GM18499 (cell line): ENCODE results near the gene NPAS3.

Experiments
- ATAC-seq: cut with Tn5 transposase; IDR thresholded peaks from one replicate; pipeline ENCODE4 v1.9.1; 2021; ENCODE audit warnings: moderate number of reproducible peaks; ENCODE audit not compliant: insufficient read depth, unreplicated experiment

Gene NPAS3

DNA sequence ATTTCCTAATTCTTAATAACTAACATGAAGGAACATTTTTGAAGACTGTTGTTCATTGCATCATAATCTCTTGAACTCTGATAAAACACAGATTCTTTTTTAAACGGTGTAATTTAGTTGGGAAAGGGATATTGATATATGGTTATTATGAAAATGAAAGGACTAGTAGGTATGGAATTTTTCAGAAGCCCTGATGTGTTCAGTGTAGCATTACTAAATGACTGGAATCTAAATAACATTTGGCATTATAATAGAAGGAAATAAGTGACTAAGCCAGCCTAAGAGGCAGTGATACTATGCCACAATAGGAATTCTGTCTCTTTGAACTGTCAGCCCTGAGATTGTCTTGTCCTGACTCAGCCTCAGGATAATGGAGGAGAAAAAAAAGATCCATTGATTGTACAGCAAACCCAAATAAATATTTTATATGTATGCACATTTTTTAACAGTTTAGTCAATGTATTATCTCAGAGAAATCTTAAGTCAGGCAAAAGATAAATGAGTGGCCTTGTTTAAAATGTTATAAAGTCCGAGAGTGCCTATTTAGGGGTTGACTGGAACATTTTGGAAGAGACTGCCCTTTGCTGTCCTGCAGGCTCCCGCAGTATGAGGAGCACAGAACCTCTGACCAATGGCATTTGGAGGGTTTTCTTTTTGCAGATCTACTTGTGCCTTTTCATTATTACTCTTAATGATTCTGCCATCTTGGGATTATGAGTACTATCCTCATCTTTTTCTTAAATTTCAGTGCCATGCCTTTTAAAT lies 741.0 kb downstream of the NPAS3 start:
- no peak for ATAC-seq

DNA sequence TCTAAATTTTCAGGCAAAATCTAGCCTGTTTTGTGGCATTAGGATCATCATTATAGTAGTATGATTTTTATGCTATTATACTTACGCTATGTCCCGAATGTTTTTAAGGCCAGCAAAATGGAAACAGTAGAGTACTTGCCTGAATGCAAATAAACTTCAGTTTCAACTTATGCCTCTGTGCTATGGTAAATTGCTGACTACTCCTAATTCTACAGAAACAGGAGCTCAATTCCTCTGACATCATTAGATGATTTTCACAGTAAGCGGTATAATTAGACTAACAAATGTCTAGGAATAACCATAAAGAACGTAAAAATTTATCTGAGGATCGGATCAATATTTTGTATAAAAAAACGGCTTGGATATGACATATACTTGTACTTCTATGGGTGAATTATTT lies 742.2 kb downstream of the NPAS3 start:
- no peak for ATAC-seq

DNA sequence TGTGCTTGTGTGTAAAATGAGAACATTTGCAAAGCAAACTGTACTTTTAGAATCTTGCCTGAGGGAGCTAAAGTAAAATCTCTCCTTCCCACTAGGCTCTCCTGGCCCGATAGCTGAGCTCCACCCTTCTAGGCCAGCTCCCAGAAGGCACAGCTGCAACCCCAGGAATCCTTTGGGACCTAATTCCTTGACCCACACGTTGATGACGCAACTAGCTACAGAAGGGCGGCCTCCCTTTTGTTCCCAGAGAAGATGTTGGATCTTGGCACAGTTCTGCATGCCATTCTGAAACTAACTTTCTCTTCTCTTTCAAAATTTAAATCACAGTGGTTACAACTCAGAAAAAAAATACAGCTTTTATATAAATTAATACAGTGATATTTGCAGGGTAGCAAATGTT lies 744.1 kb downstream of the NPAS3 start:
- no peak for ATAC-seq

DNA sequence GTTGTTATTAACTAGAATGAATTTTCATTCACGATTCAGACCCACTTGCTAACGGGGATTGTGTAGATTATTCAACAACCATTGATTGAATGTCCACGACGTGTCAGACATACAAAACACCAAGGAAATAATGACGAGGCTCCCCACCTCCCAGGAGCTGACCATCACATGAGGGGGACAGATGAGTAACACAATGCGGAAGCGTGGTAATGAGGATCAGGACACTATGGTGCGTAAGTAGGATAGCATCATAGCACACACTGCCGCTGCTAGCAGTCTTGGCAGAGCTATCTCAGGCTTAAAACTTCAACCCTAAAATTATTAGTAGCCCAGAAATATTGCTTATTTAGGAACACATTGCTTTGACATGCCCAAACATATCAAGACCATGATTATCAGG lies 746.3 kb downstream of the NPAS3 start:
- no peak for ATAC-seq

DNA sequence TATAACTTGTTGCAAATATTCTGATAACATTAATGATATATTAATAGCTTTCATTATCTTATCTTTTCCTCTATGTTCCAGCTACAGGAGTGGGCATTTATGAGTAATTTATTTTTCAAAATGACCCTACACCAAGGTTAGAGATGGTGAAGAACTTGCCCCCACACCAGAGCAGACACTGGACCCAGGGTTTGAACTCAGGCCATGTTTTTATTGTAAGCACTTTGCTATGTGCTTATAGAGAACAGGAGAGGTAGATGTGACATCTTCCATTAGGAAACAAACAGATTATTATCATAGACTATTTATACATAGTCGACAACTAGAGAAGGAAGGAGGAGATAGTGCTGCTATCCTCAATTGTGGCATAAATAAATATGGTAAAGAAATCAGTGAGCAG lies 747.0 kb downstream of the NPAS3 start:
- no peak for ATAC-seq

DNA sequence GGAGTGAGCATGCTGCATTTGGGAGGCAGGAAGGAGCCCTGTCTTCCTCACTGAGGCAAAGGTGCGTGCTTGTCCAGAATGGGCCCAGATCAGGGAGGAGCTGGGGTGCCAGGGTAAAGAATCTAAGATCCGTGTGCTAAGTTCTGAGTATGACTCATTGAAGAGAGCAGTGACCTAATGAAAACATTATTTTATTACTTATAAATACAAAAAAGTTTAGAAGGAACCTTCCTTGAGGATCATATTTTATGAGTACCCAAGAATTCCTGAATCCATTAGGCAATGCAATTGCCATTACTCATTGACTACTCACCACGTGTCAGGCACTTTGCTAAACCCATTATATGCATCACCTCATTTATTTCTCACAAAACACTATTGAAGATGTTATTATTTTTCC lies 747.5 kb downstream of the NPAS3 start:
- ATAC-seq = no peak

DNA sequence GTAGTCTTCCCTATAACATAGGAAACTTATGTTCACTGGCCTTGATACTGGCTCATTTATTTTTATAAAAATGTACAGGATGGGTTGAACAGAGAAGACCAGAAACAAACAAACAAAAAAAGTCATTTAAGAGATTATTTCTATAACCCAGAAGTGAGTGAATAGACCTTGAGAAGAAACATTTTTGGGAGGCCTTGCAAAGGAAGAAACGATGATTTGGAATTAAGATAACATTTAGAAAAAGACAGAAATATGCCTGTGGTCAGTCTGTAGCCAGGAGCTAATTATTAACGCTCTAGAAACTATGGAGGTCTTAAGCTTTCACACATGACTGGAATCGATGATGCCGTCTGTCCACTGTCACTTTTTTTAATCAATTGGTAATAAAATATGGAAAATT lies 748.2 kb downstream of the NPAS3 start:
- ATAC-seq = no peak

DNA sequence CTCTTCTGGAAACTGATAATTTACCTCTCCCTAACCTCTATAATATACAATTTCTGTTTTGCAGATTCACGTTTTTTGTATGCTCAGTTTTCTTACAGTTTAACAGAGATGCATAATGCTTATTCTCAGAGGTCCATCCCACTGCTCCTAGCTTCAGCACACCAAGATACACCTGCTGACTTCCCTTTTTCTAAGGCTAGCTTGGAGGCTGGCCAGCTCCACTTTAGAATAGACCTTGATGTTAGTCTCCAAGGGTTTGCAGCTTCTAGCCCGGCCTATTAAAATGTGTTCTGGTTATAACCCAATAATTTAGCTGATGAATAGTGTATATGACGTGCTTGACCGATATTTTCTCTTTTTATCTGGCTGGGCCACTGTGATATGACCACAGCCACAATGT lies 751.0 kb downstream of the NPAS3 start:
- ATAC-seq = no peak

DNA sequence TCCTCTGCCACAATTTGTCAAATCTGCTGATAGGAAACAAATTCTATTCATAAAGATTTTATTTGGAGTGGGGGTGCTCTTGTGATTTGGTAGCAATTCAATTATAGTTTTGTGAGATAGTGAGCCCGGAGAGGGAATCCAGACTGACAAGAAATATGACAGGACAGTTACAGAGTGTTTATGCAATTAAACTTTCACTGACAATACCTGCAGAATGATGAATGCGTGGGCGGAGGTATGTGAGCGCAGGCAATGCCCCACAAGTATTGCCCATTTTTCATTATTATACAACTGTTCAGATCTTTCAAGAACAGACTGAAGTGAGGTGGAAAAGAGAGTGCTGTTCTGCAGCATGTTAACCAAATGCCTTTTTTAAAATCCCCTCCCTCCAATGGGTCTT lies 753.2 kb downstream of the NPAS3 start:
- ATAC-seq = no peak

DNA sequence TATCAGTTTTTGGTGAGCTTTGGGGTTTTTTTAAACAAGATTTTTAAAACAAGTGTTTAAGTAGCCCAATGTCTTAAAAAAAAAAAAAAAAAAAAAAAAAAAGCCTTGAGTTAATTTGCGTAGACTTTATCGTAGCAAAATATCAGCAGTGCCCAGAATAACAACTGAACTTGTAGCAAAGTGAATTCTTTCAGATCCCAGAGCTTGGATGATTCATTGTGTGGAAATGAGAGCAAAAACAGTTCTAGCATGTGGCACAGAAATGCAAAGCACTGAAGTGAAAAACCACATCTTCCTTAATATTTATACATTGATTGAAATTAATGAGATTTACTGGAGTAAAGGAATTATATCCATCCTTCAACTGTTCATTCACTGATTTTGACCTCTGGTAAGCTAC lies 754.1 kb downstream of the NPAS3 start:
- ATAC-seq = no peak

DNA sequence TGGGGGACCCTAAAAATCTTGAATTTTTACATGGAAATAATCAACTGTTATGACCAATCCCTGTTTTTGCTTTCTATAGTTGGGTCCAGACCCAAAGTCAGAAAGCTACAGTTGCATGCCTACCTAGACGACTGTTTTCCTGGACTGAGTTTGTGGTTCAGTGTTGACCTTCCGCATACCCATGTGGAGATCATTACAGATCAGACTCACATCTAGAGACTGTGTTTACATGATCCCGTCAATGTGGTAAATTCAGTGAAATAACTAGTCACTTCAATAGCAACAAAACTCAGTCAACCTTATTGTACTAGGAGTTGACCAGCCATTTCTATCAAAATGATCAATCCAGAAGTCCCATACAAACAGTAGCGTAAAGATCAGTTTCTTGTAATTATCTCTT lies 754.6 kb downstream of the NPAS3 start:
- ATAC-seq = no peak

DNA sequence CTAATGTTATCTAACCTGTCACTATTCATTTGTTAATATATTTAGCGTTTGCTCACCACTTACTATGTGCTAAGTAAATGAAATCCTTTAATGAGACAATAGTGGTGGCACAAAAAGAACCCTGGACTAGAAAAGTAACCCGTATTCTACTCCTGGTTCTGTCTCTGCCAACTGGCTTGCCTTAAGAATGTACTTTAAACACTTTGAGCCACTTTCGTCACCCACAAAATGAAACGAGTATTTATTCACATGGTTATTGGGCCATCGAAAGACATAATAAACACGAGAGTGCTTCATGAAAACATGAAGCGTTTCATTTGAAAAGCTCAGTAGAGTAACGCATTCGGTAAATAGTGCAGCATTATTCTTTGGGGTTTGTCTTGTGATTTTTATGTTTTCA lies 757.5 kb downstream of the NPAS3 start:
- no peak for ATAC-seq

DNA sequence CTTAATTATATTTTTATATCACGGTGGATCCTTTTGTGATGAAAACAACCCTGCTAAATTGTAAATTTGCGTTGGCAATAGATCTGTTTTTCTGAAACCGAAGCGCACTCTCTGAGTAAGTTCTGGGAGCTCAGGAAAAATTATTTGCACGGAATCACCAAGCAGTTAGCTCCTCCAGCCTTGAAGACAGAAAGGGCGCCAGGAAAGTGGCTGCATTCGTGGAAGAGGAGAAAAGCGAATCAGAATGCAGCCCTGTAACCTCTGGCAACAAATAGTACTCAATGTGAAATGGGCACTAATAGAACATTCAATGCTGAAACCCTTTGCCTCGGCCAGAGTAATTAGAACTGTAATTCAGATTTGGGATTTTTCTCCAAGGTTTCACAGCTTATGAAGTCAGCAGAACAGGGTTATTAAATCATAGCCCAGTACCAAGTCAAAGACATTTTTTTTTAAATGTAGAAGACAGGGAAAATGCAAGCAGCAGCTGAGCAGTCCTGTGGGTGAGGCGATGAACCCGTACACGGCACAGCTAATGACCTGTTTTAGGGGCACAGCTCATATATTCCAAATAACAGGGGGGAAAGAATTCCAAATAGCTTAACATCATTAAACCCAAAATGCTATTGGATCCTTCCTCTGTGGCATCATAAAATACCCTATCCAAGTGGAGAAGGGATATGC lies 760.8 kb downstream of the NPAS3 start:
- ATAC-seq = no peak

DNA sequence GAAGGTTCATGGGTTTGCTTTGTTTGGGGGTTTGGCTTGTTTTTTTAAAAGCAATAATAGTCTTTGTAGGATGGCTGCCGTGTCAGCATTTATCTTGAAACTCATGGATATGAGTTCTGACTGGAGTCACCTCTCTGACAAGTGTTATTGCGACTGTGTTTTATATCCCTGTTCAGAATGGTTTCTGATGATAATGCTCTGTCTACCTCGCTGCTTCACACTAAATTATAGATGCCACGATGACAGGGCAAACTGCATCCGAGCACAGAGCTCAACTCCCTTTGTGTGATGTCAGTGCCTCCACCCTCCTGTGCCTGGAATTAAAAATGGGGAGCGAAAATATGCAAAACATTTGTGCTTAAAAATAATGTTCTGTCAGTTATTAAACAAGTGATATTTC lies 761.4 kb downstream of the NPAS3 start:
- no peak for ATAC-seq

DNA sequence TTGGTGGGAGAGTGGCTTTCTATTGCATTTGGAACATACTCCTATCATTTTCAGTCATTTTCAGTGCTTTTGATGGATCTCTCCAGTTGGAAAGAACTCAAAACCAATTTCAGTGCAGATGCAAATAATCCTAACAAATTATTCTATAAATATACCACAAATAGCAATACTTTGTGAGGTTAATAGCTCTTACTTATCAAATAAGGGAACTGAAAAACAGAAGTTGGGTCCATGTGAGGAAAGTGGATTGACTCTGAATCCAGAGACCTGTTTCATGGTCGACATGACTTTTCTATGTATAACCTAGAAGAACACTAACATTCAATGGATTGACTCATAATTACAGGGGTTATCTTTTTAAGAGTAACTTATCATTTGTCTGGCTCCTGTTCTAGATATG lies 763.6 kb downstream of the NPAS3 start:
- ATAC-seq = no peak

DNA sequence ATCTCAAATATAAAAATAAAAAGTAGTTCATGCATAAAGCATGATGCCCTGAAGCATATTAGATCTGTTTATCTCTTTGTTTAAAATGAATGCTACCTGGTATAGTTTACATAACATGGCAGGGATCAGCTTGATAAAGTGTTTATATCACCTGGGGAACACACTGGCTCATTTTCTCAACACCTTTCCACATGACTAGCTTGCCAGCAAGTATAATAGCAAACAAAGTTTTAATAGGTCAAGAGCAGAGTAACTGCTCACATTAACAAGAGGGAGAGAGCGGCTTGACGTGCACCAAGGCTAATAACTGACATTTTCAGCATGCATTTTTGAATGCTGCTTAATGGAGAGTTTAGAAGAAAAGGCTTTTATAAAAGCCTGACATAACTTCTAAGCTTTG lies 765.8 kb downstream of the NPAS3 start:
- no peak for ATAC-seq

DNA sequence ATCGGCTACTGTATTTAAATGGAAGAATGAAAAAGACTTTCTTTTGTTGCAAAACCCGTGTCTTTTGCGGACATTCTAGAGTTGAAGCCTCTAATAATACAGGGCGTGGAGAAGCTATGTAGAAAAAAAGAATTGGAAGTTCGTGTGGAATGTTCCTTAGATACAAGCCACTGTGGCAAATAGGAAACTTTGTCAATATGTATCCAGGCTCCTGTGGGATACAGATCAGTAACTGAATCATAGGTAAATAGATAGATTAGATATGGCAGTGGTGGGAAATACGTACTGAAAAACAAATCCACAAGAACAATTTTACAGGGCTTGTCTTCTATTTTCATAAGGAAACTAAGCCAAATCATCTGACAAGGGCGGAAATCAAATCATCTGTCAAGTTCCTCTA lies 766.8 kb downstream of the NPAS3 start:
- no peak for ATAC-seq

DNA sequence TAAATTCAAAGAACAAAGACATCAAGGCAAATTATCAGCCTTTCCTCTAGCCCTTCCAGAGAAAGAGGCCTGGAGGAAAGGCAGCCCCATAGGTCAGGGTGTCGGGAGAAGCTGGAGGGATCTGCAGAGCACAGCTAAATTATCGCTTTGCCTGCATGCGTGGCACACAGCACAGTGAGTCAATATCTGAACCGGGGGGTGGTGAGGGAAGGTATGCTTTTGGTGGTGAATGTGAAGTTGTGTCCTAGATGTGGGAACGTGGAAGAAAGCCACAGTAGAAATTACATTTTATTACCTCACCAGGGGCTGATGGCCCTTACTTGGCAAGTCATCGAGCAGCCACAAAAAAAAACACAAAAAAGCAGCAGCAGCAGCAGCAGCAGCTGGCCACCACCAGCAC lies 769.0 kb downstream of the NPAS3 start:
- ATAC-seq = no peak

DNA sequence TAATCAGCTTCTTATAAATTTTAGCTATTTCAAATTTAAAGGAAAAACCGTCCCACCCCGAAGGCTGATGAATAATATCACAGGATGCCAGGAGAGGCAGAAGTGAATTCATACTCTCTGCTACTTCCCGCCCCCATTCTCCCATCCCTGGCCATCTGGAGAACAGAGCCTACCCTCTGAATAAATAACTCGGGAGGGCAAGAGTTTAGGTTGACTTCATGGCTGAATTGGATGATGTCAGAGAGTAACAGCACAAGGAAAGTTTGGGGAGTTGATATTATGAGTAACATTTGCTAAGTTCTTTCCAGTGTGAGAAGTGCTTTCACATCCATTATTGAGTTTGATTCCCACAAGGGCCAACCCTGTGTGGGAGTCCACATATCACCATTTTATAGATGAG lies 770.6 kb downstream of the NPAS3 start:
- no peak for ATAC-seq

DNA sequence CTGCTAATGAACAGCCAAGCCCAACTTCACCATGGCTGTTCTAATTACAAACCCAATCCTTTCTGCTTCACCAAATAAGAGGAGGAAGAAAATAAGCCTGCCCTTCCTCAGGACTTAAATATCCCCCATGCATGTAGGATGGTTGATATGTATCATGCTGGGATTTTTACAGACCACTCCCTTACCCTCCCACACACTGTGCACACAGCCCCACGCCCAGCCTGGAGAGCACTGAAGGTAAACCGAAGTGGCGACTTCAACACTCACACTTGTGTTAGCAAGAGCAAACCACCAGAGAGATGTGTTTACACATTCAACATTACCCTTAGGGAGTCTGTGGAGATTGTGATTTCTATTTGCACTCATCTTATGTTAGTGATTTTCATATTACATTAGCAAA lies 771.0 kb downstream of the NPAS3 start:
- no peak for ATAC-seq

DNA sequence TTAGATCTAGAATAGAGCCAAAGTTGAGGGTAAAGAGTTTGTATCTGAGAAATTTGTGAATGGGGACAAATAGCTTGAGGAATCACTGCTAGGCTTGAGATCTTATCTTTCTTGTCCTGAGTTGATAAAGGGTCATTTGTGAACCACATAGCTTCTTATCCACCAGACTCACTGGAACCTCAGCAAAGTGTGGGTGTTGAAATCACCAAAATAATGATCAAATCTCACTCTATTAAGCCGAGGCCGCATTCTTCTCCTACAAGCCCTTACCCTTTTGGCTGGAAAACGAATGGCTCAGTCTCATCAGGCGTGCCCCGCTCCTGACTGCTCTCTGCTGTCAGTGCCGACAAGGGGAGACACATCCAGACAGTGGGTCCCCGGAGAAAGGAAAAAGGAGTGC lies 771.6 kb downstream of the NPAS3 start:
- no peak for ATAC-seq

DNA sequence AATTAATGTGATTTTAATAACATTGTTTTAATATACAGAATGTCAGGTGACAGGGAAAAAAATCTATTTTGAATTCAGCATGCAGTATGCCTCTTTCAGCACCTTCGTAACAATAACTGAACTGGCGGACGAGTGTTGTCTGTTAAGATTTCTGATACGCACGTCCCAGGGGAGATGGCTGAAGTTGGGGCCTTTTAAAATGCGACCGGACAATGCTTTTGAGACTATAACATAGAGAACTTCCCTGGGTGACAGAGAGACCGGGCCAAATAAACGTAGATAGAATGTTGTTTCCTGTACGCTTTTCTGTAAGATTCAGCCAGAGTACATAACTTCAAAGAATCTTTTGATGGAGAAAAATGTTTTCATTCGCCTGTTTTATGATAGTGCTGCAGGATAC lies 772.5 kb downstream of the NPAS3 start:
- no peak for ATAC-seq
